H1 (cell line): Measurements from ENCODE around the gene CRTC3. TPM values are rescaled to one million over a fixed set of nuclear protein-coding genes. Genes with fewer than 3 reads are reported as not detected.

Source experiments
- CTCF ChIA-PET: fragments of 300-600 bp; sonication (Branson Sonifier 250); formaldehyde crosslinking; loops from one replicate; lab custom pipeline; 2021; ENCODE audit not compliant: partially characterized antibody; lab: Charles Lee
- POLR2A ChIA-PET: fragments of 300-600 bp; sonication (Branson Sonifier 250); formaldehyde crosslinking; loops from one replicate; lab custom pipeline; 2021; ENCODE audit warnings: inconsistent platforms; ENCODE audit not compliant: partially characterized antibody; lab: Charles Lee
- DNase-seq, 2 experiments: peaks; one replicate each; pipeline versions ENCODE4 v3.0.0 to v3.0.0-alpha.2; 2010 to 2022; ENCODE audit warnings: low spot score in 2 of 2, low read depth in 1 of 2, mixed read lengths in 1 of 2
- FAIRE-seq: peaks from 2 replicates; lab custom pipeline; 2011; peaks lifted over from hg19 to GRCh38; lab: Jason Lieb, UNC
- H2AFZ ChIP-seq: 2 replicates; pipeline ENCODE4 v1.8.1; 2012; ENCODE audit warnings: low read length, inconsistent platforms
- H2AK5ac ChIP-seq: 2 replicates; pipeline ENCODE4 v1.6.1; 2013; ENCODE audit warnings: low read depth, low read length
- H2BK120ac ChIP-seq: replicated peaks from 2 replicates; pipeline ENCODE3; 2013; ENCODE audit warnings: low read depth, low read length, inconsistent platforms
- H2BK12ac ChIP-seq: 2 replicates; pipeline ENCODE4 v1.6.1; 2013; ENCODE audit warnings: low read depth, low read length
- H2BK15ac ChIP-seq: 2 replicates; pipeline ENCODE4 v1.6.1; 2013; ENCODE audit warnings: low read length
- H2BK20ac ChIP-seq: 2 replicates; pipeline ENCODE4 v1.6.1; 2013; ENCODE audit warnings: low read length
- H2BK5ac ChIP-seq: 2 replicates; pipeline ENCODE4 v1.6.1; 2013; ENCODE audit warnings: low read depth, low read length
- H3K14ac ChIP-seq: 2 replicates; pipeline ENCODE4 v1.6.1; 2013; ENCODE audit warnings: inconsistent platforms; ENCODE audit not compliant: insufficient read length
- H3K18ac ChIP-seq: 2 replicates; pipeline ENCODE4 v1.6.1; 2013; ENCODE audit warnings: low read length; ENCODE audit errors: extremely low read depth
- H3K23ac ChIP-seq: 2 replicates; pipeline ENCODE4 v1.6.1; 2013; ENCODE audit warnings: inconsistent platforms; ENCODE audit not compliant: insufficient read length
- H3K23me2 ChIP-seq: 2 replicates; pipeline ENCODE4 v1.6.1; 2013; ENCODE audit warnings: low read depth, low read length
- H3K27ac ChIP-seq: 2 replicates; pipeline ENCODE4 v1.6.1; 2011; ENCODE audit warnings: low read depth, low read length, inconsistent platforms
- H3K27me3 ChIP-seq, 4 experiments: replicated peaks in 1 of 4; 1 replicate in 1 of 4; 2 replicates in 3 of 4; pipeline versions ENCODE4 v1.6.1 to v1.8.1; 2011 to 2013; ENCODE audit warnings: low read length in 3 of 4, mild to moderate bottlenecking in 3 of 4, inconsistent platforms in 2 of 4, mixed read lengths in 2 of 4, moderate library complexity in 1 of 4; ENCODE audit not compliant: control insufficient read depth in 3 of 4, insufficient read depth in 3 of 4; ENCODE audit errors: extremely low read depth in 1 of 4
- H3K36me3 ChIP-seq, 4 experiments: 2 replicates each; pipeline versions ENCODE4 v1.6.1 to v1.8.1; 2011 to 2013; ENCODE audit warnings: mild to moderate bottlenecking in 4 of 4, low read length in 3 of 4, moderate library complexity in 2 of 4, control low read depth in 1 of 4, inconsistent platforms in 1 of 4; ENCODE audit not compliant: insufficient read depth in 4 of 4, control insufficient read depth in 2 of 4
- H3K4ac ChIP-seq: replicated peaks from 2 replicates; pipeline ENCODE3; 2013; ENCODE audit warnings: low read length, low read depth, mixed read lengths, inconsistent platforms; ENCODE audit not compliant: insufficient read length
- H3K4me1 ChIP-seq, 4 experiments: replicated peaks in 1 of 4; 1 replicate in 1 of 4; 2 replicates in 3 of 4; pipeline versions ENCODE4 v1.6.1 to v1.8.1; 2011 to 2013; ENCODE audit warnings: low read length in 3 of 4, inconsistent platforms in 2 of 4, mixed read lengths in 1 of 4; ENCODE audit not compliant: insufficient read depth in 4 of 4, control insufficient read depth in 3 of 4
- H3K4me2 ChIP-seq, 2 experiments: 2 replicates each; pipeline versions ENCODE4 v1.6.1 to v1.8.1; 2011 to 2013; ENCODE audit warnings: low read depth in 2 of 2, low read length in 2 of 2, control low read depth in 1 of 2, inconsistent platforms in 1 of 2, mild to moderate bottlenecking in 1 of 2; ENCODE audit not compliant: insufficient read depth in 1 of 2
- H3K4me3 ChIP-seq, 4 experiments: fragments of 200-600, 300-600 bp in 1 of 4; sonication (generic), shearing (Covaris generic), sonication (Bioruptor Twin) in 1 of 4; 2 replicates each; pipeline versions ENCODE4 v1.5.1 to v1.8.1; 2011 to 2016; ENCODE audit warnings: low read length in 4 of 4, low read depth in 3 of 4, control low read depth in 2 of 4, inconsistent platforms in 2 of 4, mild to moderate bottlenecking in 2 of 4, mixed read lengths in 1 of 4, moderate library complexity in 1 of 4; ENCODE audit not compliant: insufficient read depth in 2 of 4; ENCODE audit errors: extremely low read depth in 1 of 4
- H3K56ac ChIP-seq: replicated peaks from 2 replicates; pipeline ENCODE3; 2013; ENCODE audit warnings: low read depth, mild to moderate bottlenecking, mixed read lengths, low read length, inconsistent platforms; ENCODE audit not compliant: insufficient read length
- H3K79me1 ChIP-seq: 2 replicates; pipeline ENCODE4 v1.6.1; 2013; ENCODE audit warnings: low read depth, low read length, control low read depth
- H3K79me2 ChIP-seq, 2 experiments: 2 replicates each; pipeline versions ENCODE4 v1.6.1 to v1.8.1; 2012 to 2013; ENCODE audit warnings: low read length in 2 of 2, mild to moderate bottlenecking in 2 of 2, inconsistent platforms in 1 of 2; ENCODE audit not compliant: insufficient read depth in 2 of 2, control insufficient read depth in 1 of 2
- H3K9ac ChIP-seq, 4 experiments: replicated peaks in 1 of 4; 1 replicate in 1 of 4; 2 replicates in 3 of 4; pipeline versions ENCODE4 v1.6.1 to v1.8.1; 2011 to 2013; ENCODE audit warnings: low read depth in 3 of 4, low read length in 3 of 4, control low read depth in 2 of 4, mild to moderate bottlenecking in 2 of 4, moderate library complexity in 2 of 4, inconsistent platforms in 1 of 4; ENCODE audit errors: extremely low read depth in 1 of 4
- H3K9me3 ChIP-seq, 2 experiments: 2 replicates each; pipeline versions ENCODE4 v1.6.1 to v1.8.1; 2012 to 2013; ENCODE audit warnings: mild to moderate bottlenecking in 2 of 2, moderate library complexity in 2 of 2, control low read depth in 1 of 2, inconsistent platforms in 1 of 2, low read depth in 1 of 2, low read length in 1 of 2, mixed read lengths in 1 of 2; ENCODE audit not compliant: insufficient read depth in 2 of 2
- H4K20me1 ChIP-seq, 2 experiments: replicated peaks in 1 of 2; 2 replicates each; pipeline versions ENCODE3 to v1.8.1; 2011 to 2013; ENCODE audit warnings: inconsistent platforms in 2 of 2, low read length in 2 of 2, mild to moderate bottlenecking in 1 of 2; ENCODE audit not compliant: insufficient read depth in 2 of 2, control insufficient read depth in 1 of 2
- H4K5ac ChIP-seq: 2 replicates; pipeline ENCODE4 v1.6.1; 2013; ENCODE audit warnings: low read length, low read depth, mixed read lengths, inconsistent platforms; ENCODE audit not compliant: insufficient read length
- H4K8ac ChIP-seq: 2 replicates; pipeline ENCODE4 v1.8.0; 2013; ENCODE audit warnings: mild to moderate bottlenecking, moderate library complexity, low read length, inconsistent platforms; ENCODE audit not compliant: insufficient read depth; ENCODE audit errors: extremely low read depth
- H4K91ac ChIP-seq: replicated peaks from 2 replicates; pipeline ENCODE3; 2013; ENCODE audit warnings: low read length, mixed read lengths, inconsistent platforms; ENCODE audit not compliant: insufficient read length
- EZH2 ChIP-seq: fragments of 200-600 bp; sonication (generic); IDR thresholded peaks from 2 replicates; pipeline ENCODE4 v1.7.1; 2012; ENCODE audit warnings: low read depth, mild to moderate bottlenecking, moderate library complexity, low read length, inconsistent platforms; ENCODE audit not compliant: severe bottlenecking
- FOSL1 ChIP-seq: IDR thresholded peaks from 2 replicates; pipeline ENCODE4 v1.6.1; 2011; ENCODE audit warnings: mild to moderate bottlenecking, low read depth, low read length, moderate library complexity; ENCODE audit not compliant: insufficient read depth
- KDM4A ChIP-seq: IDR thresholded peaks from one replicate; pipeline ENCODE4 v1.7.1; 2012; ENCODE audit warnings: low read depth, mild to moderate bottlenecking, moderate library complexity, low read length, inconsistent platforms; ENCODE audit not compliant: severe bottlenecking
- RAD21 ChIP-seq, 2 experiments: IDR thresholded peaks in 1 of 2; conservative IDR thresholded peaks in 1 of 2; 2 replicates each; pipeline ENCODE4 v1.6.1; 2011; ENCODE audit warnings: low read depth in 2 of 2, low read length in 2 of 2, improper control_type of control experiment in 1 of 2, inconsistent platforms in 1 of 2, mild to moderate bottlenecking in 1 of 2, moderate library complexity in 1 of 2
- RBBP5 ChIP-seq: IDR thresholded peaks from 2 replicates; pipeline ENCODE4 v1.7.1; 2012; ENCODE audit warnings: low read depth, mild to moderate bottlenecking, inconsistent platforms, low read length, moderate library complexity, borderline replicate concordance
- SIRT6 ChIP-seq: IDR thresholded peaks from one replicate; pipeline ENCODE4 v1.7.1; 2012; ENCODE audit warnings: low read length, inconsistent platforms
- SP2 ChIP-seq: IDR thresholded peaks from 2 replicates; pipeline ENCODE4 v1.6.1; 2012; ENCODE audit warnings: mild to moderate bottlenecking, low read length, inconsistent platforms
- SUZ12 ChIP-seq: fragments of 200-600 bp; sonication (generic); IDR thresholded peaks from 2 replicates; pipeline ENCODE4 v1.6.1; 2012; ENCODE audit warnings: mild to moderate bottlenecking, inconsistent platforms, low read length, moderate library complexity, mixed read lengths
- TAF1 ChIP-seq: IDR thresholded peaks from 2 replicates; pipeline ENCODE4 v1.6.1; 2011; ENCODE audit warnings: mild to moderate bottlenecking, low read depth, low read length
- whole genome bisulfite sequencing, 2 experiments: shearing (Covaris generic) in 1 of 2; methylation state at CpG; one replicate each; pipeline versions ENCODE4 v1.1.6 to v1.1.7; 2013 to 2015; ENCODE audit warnings: low lambda C conversion rate in 2 of 2, mixed read lengths in 2 of 2, inconsistent platforms in 1 of 2, low coverage in 1 of 2, missing lambda C conversion rate in 1 of 2; ENCODE audit not compliant: insufficient replicate concordance in 2 of 2, insufficient coverage in 1 of 2, insufficient read length in 1 of 2; ENCODE audit errors: extremely low coverage in 1 of 2, missing lambda C conversion rate in 1 of 2; 5-methylcytosine and 5-hydroxymethylcytosine counted together
- polyA plus RNA-seq, 7 experiments: library from polyadenylated mRNA; depleted of rRNA in 3 of 7; stranded (reverse) in 5 of 7; unstranded in 2 of 7; fragments of >200 nt in 5 of 7; fragments of 200-250 nt in 2 of 7; gene quantifications; 1 replicate in 5 of 7; 2 replicates in 1 of 7; 4 replicates in 1 of 7; pipeline versions ENCODE4 v1.2.1 to v1.2.3, GENCODE V29; 2011 to 2013; ENCODE audit warnings: missing spikeins in 2 of 7, mixed read lengths in 2 of 7
- total RNA-seq: library from RNA; stranded (reverse); fragmentation: NEBNext Ultra II Directional; extraction: Animal tissue kit (Norgen Biotek cat#: 25700); gene quantifications from 2 replicates; pipeline ENCODE4 v1.2.1, GENCODE V29; 2021
- TF ChIP-seq, protein P1 (sequence below): IDR thresholded peaks from 2 replicates; pipeline ENCODE4 v1.6.1; 2011; ENCODE audit warnings: low read length, improper control_type of control experiment

CRTC3 gene
- total and polyA plus RNA-seq, 2 of the 8 experiments (the other 6 are each of a cell fraction or from before 2014, with no cell fraction given) = 5.0 to 5.3 TPM

GRCh38 chr15:90598679-90599078 is 69.0 kb downstream of the CRTC3 start:
- H2BK15ac ChIP-seq = no peak overlapping the region
- ChIA-PET CTCF (interaction anchor here (0.8 to 3.0 kb wide), 13 partner anchors 12 to 279 kb away, joined by 3 to 22 read pairs (median 4); no protein-coding TSS in a partner anchor), POLR2A (no interaction called here)
- H3K18ac ChIP-seq = no peak overlapping the region
- no peak overlapping the region for H3K27ac ChIP-seq
- no peaks in the 10 kb centered on the region for H4K20me1 ChIP-seq
- H3K23ac ChIP-seq = no peak overlapping the region
- H3K4me3 ChIP-seq = no peak overlapping the region
- no peak overlapping the region for H2AK5ac ChIP-seq
- no peak for DNase-seq
- H3K23me2 ChIP-seq = no peaks in the 10 kb centered on the region
- H3K79me1 ChIP-seq = no peaks in the 10 kb centered on the region
- peaks cover 0 to 6% (median 4%) of the 10 kb centered on the region in 4 experiments; a peak in 6 of 7 replicates for H3K4me1 ChIP-seq
- H4K5ac ChIP-seq = no peak overlapping the region
- H2BK5ac ChIP-seq = 0 out of 2 replicates have a peak overlapping the region, but pooled peaks have one; percentile 10
- H3K36me3 ChIP-seq = no peaks in the 10 kb centered on the region
- no peak overlapping the region for H2BK20ac ChIP-seq
- no peak for TF ChIP-seq RAD21 (IDR thresholded peaks at IDR 0.05 in 1 of 2, conservative IDR thresholded peaks at IDR 0.05 in 1 of 2; ENCODE audit: low read depth in 2 of 2, low read length in 2 of 2)
- no peak for TF ChIP-seq FOSL1
- no peak for TF ChIP-seq SIRT6
- no peak for TF ChIP-seq SP2
- TF ChIP-seq EZH2 = no peak
- TF ChIP-seq TAF1 = no peak
- no peak for TF ChIP-seq SUZ12
- TF ChIP-seq RBBP5 = no peak
- TF ChIP-seq KDM4A = no peak
- TF ChIP-seq, protein P1, sequence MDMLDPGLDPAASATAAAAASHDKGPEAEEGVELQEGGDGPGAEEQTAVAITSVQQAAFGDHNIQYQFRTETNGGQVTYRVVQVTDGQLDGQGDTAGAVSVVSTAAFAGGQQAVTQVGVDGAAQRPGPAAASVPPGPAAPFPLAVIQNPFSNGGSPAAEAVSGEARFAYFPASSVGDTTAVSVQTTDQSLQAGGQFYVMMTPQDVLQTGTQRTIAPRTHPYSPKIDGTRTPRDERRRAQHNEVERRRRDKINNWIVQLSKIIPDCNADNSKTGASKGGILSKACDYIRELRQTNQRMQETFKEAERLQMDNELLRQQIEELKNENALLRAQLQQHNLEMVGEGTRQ = no peak
- TF ChIP-seq, all 59 proteins: peak for 0
- Histone ChIP-seq H2BK12ac (no peak overlapping the region), H4K8ac (no peak overlapping the region), H3K56ac (no peak overlapping the region), H3K27me3 (no peaks in the 10 kb centered on the region), H3K79me2 (no peaks in the 10 kb centered on the region), H3K4ac (no peak overlapping the region), H4K91ac (no peak overlapping the region), H3K14ac (no peak overlapping the region), H3K9ac (no peak overlapping the region), H3K9me3 (no peaks in the 10 kb centered on the region), H2BK120ac (no peak overlapping the region), H3K4me2 (no peak overlapping the region), H2AFZ (no peak overlapping the region)
- WGBS, 2 experiments = 86% methylated on average over 10 of the region's 10 CpGs; no CpG with 5 or more reads in 1 of the 2 experiments
- FAIRE-seq = no peak
